ENCODE results near the gene SRSF1.
"Not testable (repeated sequence)": the region's sequence is repeated elsewhere in the genome, so short reads cannot be mapped to it uniquely, and the experiment has no call there.

The SRSF1 gene, protein sequence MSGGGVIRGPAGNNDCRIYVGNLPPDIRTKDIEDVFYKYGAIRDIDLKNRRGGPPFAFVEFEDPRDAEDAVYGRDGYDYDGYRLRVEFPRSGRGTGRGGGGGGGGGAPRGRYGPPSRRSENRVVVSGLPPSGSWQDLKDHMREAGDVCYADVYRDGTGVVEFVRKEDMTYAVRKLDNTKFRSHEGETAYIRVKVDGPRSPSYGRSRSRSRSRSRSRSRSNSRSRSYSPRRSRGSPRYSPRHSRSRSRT

DNA sequence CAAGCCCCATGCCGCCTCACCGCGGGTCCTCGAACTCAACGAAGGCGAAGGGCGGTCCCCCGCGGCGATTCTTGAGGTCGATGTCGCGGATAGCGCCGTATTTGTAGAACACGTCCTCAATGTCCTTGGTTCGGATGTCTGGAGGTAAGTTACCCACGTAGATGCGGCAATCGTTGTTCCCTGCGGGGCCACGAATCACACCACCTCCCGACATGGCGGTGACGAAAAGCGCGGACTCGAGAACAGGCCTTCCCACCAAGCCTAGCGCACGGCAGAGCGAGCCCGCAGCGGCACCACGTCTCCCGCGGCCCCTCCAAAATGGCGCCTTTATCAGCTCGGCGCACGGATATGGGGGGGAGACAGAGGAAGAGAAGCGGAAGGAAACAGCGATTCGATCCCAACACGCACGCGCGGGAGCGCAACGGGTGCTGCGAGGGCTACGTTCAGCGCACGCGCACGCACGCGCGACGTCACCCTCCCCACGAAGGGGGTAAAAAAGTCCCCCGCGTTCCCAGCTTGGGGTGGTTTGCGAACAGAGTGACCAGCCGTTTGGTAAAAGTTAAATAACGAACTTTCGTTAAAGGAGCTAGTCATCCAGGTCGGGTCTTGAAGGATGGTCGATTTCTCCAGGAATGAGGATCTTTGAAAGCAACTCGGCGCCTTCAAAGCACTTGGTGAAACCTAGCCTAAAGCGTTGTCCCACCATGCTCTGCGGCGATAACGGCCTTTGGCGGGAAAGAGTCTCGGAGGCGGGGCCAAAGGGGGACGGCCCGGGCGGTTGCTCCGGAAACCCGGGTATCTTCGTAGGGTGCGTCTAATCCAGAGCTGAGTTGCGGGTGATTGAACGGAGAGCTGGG is at the start of gene SRSF1:
SRSF1 (minus strand) TSS at position 323 of the 857 bp plus-strand sequence; CDS start at position 214, 109 bp downstream.
- DNase-seq = peak; percentile 98

DNA sequence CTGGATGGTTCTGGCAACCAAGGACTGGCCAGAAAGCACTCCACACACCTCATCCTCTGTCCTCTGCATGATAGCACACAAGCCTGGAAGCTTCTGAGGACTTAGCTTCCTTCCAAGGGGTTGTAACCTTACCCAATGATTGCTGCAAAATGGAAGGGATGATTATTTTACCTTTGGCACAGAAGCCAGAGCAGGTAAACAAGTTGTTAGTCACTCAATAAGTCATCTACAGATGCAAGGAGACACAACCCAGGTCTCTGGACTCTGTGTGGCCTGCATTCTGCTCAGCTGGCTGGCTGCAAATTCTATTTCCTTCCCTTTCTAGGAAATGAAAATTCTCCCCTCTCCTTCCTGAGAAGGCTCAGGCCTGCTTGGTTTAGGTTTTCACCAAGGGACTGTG is 49.4 kb upstream of the SRSF1 start:
- no peak for DNase-seq

DNA sequence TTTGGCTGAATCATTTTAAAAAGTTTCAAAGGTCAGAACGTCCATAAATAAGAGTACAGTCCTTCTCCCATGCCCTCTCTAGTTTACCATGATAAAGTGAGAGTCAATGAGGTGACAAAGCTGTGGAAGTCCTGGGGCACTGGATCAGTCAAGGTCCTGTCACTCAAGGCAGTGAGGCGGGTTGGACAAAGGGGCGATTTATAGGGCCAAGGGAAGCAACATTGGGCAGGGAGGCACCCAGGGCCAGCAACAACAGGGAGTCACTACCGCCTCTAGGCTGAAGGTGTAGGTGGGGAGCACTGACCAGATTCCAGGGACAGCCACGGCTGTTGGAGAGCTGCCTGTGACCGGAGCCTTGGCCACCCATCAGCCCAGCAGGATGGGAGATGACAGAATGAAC is 47.6 kb upstream of the SRSF1 start:
- DNase-seq = no peak

DNA sequence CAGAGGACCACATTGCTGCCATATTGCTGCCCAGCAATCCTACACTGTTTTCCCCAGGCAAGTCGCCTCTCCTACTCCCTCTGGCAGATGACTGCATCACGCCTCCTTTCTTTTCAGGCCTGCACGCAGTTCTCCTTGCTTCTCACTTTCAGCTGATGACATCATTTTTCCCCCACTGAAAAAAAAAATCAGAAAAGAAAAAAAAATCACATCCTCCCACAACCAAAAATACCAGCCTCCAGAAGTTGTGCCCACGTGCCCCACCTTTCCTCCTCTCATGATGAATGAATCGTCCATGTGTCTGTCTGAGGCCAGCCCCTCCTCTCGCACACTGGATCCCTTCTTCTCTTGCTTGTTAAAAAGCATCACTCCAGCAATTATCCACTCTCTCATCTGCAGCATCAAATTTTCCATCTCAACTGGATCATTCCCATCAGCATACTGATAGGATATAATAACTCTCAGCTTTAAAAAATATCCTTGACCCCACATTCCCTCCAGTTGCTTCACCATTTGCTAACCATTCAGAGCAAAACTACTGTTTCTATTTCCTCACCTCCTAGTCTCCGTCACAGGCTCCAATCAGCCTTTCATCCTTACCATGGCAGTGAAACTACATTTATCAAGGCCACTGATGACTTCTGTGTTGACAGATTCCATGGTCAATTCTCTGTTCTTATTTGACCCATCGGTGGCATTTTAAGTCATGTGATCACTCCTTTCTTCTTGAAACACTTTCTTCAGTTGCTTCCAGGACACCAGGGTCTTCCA is 46.1 kb upstream of the SRSF1 start:
- peak; percentile 37 for DNase-seq

DNA sequence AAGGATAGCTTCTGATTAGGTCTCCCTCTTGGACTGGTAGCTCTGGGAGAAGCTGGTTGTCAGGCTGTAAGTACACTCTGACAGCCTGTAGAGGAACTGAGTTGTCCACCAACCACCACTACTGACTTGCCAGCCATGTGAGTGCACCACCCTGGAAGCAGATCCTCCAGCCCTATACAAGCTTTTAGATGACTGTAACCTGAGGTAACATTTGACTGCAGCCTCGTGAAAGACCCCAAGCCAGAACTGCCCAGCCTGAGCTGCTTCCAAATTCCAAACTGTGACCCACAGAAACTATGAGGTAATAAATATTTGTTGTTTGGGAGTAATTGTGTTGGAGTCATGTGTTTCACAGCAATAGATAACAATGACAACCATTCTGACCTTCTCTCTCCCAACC is 45.4 kb upstream of the SRSF1 start:
- no peak for DNase-seq

DNA sequence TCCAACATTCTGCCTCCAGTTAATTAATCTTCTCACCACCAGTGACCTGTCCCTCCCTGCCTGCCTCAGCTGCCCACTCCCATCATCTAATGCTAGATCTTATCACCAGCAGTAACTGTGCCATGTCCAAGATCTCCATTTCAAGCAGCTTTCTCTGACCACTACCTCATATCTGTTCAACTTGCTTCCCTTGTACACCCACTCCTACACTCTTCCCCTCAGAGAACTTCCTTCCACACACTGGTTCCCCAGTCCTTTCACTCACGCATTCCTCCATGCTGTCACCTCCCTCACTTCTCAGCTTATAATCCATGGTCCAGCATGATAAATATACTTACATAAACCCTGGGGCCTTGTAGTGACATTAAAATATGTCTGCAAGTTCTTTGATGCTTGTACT is 44.4 kb upstream of the SRSF1 start:
- DNase-seq = no peak

DNA sequence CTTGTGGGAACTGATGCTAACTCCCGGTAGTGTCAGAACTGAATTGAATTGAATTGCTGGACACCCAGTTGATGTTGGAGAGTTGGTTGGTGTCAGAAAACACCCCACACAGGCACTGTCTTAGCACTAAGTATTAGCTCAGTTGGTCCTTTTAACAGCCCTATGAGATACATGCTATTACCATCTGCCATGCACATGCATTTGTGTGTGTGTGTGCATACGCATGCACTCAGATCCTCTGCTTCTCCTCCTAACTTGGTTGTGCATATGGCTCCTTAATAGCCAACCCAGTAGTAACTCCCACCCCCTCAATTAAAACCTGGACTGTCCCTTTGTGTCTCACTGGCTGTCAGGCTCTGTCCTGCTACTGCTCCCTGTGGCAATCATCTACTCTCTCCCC is 43.9 kb upstream of the SRSF1 start:
- DNase-seq = no peak

DNA sequence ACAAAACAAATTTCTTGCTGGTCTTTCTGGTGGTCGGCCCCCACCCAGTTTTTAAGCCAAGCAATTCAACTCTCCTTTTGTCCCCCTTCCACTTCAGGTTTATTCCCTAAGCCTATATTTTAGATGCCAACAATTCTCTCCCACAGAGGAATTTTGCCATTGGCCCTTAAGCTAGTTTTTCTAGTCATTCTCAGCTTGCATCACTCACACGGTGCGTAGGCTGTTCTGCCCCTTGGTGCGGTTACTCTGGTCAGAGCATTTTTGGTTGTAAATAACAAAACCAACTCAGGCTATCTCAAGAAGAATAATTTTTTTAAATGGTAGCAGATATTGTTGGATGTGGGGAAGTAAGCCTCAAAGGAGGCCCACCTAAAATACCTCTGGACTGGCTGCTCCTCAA is 42.5 kb upstream of the SRSF1 start:
- DNase-seq = no peak

DNA sequence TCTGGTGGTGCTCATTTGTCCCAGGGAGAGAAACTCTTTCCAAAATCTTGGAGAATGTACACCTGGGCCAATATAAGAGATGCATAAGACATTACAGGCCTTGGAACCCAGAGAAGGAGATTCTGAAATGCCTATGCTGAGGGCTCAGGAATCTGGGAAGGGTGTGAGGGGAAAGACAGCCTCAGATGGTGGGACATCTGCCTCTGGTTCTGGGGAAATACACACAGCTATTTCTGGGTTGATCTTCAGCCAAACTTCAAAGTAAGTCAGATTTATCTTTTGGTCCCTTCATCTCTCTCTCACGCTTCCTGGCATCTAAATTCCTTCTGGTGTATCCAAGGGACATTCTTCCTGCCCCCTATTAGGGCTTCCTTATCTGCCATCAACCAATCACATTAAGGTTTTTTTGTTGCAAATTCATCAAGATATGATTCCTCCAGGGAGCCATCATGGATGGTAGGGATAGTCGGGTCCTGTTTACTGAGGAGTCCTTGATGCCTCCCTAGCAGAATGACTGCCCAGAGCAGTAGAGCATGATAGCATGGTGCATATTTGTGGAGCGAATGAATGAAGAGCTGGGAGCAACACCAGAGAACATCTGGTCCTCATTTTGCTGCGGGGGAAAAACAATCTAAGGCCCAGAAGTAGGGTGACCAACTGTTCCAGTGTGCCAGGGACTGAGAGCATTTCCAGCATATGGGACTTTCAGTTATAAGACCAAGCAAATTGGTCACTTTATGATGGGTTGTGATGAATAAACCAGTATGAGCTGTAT is 40.5 kb upstream of the SRSF1 start:
- no peak for DNase-seq

DNA sequence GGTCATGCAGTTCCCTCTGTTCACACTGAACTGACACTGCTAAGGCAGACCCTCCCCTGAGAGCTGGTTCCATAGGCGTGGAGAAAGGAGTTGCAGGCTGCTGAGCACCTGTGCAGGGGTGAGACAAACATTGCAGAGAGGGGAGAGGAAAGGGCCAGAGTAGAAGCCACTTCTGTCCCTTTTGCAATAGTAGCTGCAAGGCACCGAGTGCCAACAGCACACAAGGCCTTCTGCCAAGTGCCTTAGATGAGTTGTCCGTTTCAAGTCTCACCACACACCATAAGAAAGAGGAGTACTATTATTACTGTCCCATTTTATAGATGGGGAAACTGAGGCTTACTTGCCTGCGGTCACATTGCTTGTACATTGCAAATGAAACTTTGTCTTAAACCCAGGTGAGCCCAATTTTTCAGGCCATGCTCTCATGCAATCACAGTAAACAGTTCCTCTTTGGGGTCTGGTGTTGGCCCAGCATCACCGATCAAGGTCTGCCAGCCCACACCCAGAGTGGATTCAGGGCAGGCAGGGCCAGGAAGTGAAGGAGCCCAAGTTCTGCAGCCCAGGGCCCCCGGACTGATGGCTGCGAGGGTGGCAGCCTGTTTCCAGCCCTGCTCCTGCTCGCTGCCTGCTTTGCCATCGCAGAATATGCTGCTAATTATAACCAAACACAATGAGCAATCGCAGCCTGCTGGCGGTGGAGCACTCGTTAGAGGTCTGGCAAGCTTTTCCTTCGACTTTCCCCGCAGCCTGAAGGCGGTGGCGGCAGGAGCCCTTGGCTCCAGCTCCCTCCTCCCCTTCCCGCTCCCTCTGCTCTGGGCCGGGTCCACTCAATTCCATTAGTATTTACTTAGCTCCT is 39.4 kb upstream of the SRSF1 start:
- DNase-seq = no peak

DNA sequence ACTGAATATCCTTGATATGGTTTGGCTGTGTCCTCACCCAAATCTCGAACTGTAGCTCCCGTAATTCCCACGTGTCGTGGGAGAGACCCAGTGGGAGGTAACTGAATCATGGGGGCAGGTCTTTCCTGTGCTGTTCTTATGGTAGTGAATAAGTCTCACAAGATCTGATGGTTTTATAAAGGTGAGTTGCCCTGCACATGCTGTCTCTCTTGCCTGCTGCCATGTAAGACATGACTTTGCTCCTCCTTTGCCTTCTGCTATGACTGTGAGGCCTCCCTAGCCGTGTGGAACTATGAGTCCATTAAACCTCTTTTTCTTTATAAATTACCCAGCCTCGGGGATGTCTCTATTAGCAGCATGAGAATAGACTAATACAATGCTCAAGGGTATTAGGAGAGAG is 37.2 kb upstream of the SRSF1 start:
- not testable (repeated sequence) for DNase-seq

DNA sequence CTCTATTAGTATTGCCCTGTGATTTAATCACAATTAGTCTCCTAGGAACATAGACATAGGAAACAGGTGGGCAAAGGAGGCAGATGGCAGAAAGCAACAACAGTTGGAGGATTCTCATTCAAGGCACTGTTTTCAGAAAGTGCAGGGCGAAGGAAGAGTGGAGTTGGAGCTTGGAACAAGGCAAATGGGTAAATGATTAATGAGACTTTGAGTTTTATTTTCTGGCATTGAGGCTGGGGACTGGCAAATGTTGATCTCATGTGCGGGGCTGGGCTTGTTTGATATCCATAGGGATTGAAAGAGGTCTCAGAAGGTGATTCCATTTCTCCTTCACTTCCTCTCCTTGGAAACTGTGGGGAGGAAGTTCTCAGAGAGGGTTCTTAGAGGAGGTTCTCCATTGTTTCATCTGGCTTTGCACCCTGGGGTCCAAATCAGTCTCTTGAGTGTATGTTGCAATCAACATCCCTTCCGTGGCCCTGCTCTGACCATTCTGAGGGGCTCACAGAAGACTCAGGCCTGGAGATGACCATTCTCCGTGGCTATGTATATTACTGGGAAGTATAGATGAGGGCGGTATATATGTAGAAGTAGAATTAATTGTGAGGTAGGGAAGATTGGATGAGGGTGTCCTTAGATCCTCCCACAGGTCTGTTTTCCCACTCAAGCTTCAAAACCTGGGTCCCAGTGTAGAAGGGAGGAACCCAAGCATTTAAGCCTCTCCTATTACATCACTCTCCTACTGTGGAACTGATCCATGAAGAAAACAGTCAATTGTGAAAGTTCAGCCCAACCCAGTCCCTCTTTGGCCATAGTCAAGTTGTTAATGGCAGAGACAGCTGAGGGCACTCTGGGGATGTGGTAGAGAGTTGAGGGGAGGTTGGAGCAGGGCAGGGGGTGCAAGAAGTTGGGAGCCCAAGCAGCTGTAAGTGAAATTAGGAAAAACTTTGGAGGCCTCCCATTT is 36.5 kb upstream of the SRSF1 start:
- DNase-seq = no peak

DNA sequence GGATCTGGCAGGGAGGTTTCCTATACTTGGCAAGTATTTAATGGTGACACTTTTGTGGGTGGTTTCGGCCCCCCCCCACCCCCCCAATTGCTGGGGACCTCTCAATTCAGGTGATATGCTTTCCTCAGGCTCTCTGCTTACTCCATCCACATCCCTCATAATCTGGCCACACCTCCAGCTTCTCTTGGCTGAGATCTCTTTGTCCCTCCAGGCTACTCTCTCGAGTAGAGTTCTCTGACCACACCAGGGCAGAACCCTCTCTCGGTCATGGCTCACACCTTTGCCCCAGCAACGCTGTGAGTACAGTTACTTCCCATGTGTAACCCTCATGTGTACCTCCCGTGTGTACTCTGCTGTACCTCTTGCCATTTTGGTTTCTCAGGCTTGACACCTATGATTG is 34.1 kb upstream of the SRSF1 start:
- DNase-seq = no peak

DNA sequence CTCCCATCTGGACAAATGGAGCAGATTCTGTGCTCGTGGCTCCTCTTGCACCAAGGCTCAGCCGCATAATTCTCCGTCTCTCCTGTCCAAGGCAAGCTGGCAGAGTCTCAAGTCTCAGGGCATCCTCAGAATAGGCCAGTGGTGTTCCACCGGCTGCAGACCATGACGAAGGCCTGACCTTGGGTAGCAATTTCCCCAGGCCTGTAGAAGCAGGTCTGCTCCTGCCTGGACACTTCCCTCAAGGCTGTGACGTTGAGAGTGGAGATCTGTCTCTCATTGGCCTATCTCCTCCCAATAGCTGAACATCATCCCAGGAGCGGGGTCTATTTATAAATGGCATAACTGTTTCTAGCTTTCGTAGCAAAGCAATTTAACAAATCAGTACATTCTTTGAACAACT is 33.3 kb upstream of the SRSF1 start:
- no peak for DNase-seq

DNA sequence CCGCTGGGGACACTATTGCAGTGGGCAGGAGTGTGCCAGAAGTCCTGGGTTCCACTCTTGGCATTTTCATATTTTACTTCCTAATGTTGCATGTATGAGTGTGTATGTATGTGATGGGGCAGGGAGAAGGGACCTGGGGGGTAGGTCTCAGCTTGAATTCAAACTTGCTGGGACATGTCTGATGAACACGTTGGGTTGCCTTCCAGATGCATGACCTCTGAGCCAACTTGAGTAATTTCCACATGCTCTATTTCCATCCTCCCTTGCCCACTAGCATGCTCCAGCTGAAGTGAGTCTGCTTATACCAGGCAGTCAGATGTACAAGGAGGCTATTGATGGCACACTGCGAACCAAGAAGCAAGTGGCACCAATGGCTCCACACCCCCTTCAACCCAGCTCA is 32.9 kb upstream of the SRSF1 start:
- DNase-seq = no peak

DNA sequence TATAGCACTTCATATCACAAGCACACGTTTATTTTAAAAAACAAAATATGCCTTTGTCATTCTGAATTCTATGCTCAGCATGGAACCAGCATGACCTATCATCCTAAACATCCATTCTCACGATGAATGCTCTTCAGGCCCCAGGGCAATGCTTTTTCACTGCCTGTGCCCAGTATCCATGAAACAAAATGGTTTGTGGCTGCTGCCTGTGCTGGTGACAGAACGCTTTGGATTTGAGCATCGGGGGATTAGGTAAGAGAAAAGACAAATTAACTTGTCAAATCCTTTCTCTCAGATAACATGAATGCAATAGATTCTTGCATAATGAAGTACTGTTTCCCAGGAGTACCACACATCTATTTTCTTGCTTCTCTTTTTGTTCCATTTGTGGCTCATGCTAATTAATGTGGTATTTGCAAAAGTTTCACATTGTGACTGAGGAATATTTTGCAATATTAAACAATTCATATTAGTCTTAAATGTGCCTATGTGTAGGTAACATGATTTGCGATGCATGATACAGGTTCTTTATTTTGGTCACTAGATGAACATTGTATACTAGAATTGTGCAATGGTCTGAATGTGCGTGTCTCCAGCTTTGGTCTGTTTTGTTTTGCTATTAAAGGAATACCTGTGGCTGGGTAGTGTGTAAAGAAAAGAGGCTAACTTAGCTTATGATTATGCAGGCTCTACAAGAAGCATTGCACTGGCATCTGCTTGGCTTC is 25.8 kb upstream of the SRSF1 start:
- DNase-seq = no peak

DNA sequence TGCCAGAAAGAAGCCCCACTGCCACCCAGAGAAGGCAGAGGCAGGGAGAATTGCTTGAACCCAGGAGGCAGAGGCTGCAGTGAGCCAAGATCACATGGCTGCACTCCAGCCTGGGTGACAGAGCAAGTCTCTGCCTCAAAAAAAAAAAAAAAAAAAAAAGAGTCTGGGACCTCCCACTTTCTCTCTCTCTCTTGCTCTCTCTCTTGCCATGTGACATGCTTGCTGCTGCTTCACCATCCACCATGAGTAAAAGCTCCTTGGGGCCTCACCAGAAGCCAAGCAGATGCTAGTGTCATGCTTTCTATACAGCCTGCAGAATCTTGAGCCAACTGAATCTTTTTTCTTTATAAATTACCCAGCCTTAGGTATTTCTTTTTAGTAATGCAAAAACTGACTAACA is 21.5 kb upstream of the SRSF1 start:
- DNase-seq = no peak

DNA sequence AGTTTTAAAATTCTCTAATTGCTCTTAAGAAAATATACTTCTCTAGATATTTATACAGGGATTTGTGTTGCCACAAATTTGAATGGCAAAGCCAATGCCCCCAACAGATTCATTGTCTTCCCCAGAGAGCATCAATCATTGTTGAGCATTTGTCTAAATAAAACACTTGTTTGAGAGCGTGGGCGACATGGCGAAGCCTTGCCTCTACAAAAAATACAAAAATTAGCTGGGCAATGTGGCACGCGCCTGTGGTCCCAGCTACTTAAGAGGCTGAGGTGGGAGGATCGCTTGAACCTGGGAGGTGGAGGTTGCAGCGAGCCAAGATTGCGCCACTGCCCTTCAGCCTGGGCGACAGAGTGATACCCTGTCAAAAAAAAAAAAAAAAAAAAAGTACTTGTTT is 13.4 kb upstream of the SRSF1 start:
- DNase-seq = no peak

DNA sequence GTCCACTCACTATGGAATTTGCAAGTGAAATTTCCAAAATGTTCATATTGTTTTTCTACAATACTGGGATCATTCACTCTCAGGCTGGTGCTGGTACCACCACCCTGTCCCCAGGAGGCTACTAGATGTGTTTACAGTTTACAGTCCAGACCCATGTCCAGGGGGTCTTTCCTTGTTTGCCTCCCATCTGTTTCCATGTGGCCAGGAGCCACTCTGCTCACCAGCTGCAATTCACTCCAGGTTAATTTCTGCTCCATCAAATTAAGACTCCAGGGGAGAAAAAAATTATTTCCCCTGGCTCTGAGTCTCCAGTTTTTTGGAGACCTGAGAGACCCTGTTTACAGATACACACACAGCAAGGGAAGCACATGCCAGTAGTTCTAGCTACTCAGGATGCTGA is 12.5 kb upstream of the SRSF1 start:
- no peak for DNase-seq

DNA sequence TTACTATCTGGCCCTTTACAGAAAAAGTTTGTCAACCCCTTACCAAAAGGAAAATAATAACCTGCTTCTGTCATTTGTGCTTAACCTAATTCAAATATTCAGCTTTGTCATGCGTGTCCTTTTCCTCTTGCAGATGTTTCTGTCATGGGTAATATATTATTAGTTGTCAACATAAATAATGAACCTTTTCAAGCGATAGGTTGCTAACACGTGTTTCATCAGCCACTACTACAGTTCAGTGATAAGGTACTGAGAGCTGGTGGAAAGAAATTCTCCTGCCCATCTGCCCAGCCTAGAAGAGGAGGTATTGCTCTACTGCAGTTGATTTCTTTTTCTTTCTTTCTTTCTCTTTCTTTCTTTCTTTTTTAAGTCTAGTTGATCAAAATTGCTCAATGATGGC is 12.0 kb upstream of the SRSF1 start:
- no peak for DNase-seq

Measured in stimulated activated CD4-positive, alpha-beta T cell treated with anti-CD3 and anti-CD28 coated beads, Interleukin-15, amount 100 ng/mL, for 24 hours (primary cell).